ENCODE results near the gene KDM3A.

GRCh38 chr2:86433137-86433536 lies 8.0 kb upstream of the KDM3A start:
- TF ChIP-seq CTCF (IDR thresholded peaks at IDR 0.05) (no peak), POLR2A (IDR thresholded peaks at IDR 0.05) (no peak)
